ENCODE measurements around the gene LZTS2.

Gene LZTS2

GRCh38 chr10:100982916-100983830 is 16.4 kb upstream of the LZTS2 start:
- DNase-seq (ENCODE audit: low spot score) = peak; percentile 67
- TF ChIP-seq CTCF (IDR thresholded peaks at IDR 0.05) = no peak
- no peak overlapping the region for H3K27ac ChIP-seq
- no peak overlapping the region for H3K4me3 ChIP-seq

GRCh38 chr10:100983868-100984671 is 15.5 kb upstream of the LZTS2 start:
- peak; percentile 68 for DNase-seq (ENCODE audit: low spot score)
- no peak overlapping the region for H3K27ac ChIP-seq
- no peak overlapping the region for H3K4me3 ChIP-seq
- TF ChIP-seq CTCF (IDR thresholded peaks at IDR 0.05) = no peak

- no peak for TF ChIP-seq CTCF (IDR thresholded peaks at IDR 0.05)
- peak; percentile 61 for DNase-seq (ENCODE audit: low spot score)
- H3K4me3 ChIP-seq = no peak overlapping the region
- no peak overlapping the region for H3K27ac ChIP-seq
Observed at GRCh38 chr10:100984672-100985177, 14.9 kb upstream of the LZTS2 start.

- no peak overlapping the region for H3K4me3 ChIP-seq
- no peak overlapping the region for H3K27ac ChIP-seq
- no peak for TF ChIP-seq CTCF (IDR thresholded peaks at IDR 0.05)
- DNase-seq (ENCODE audit: low spot score) = no peak
Observed at GRCh38 chr10:100985336-100985735, 14.3 kb upstream of the LZTS2 start.

- H3K27ac ChIP-seq = peak overlapping the region; percentile 69 to 85
- DNase-seq (ENCODE audit: low spot score) = no peak
- H3K4me3 ChIP-seq = peak overlapping the region; percentile 98
- no peak for TF ChIP-seq CTCF (IDR thresholded peaks at IDR 0.05)
Observed at GRCh38 chr10:100986623-100986951, 13.0 kb upstream of the LZTS2 start.

GRCh38 chr10:100986952-100987684 is 12.5 kb upstream of the LZTS2 start, which contains the start of the genes MRPL43 and TWNK:
MRPL43 (minus strand) TSS chr10:100987497; CDS start chr10:100987443, 54 bp downstream.
TWNK (plus strand) TSS chr10:100987543; CDS start chr10:100988211, 668 bp downstream.
- Histone ChIP-seq H3K4me3 (peak within 1 kb of the TSS; percentile 98), H3K27ac (peak within 1 kb of the TSS; percentile 69 to 85)
- no peak for TF ChIP-seq CTCF (IDR thresholded peaks at IDR 0.05)

More at GRCh38 chr10:100986952-100987684, 12.5 kb upstream of the LZTS2 start, which contains the start of the genes MRPL43 and TWNK:
- peak; percentile 89 for DNase-seq (ENCODE audit: low spot score)

Data from coronary artery (tissue), 2 donors.